ENCODE data around the gene ELOVL7.

- no peak for TF ChIP-seq CTCF (IDR thresholded peaks at IDR 0.05)
- TF ChIP-seq EZH2 (IDR thresholded peaks at IDR 0.05): no peak
Observed at GRCh38 chr5:60718166-60718892, 125.7 kb downstream of the ELOVL7 start.

Data from neural progenitor cell (in vitro differentiated cells).